Pons (tissue), 1 donor: ENCODE measurements around the gene OR2A7.
"Not testable (repeated sequence)": the region's sequence is repeated elsewhere in the genome, so short reads cannot be mapped to it uniquely, and the experiment has no call there.

Experiments used
- DNase-seq: peaks from one replicate; pipeline ENCODE4 v3.0.0-alpha.2; 2016; ENCODE audit warnings: low spot score

The OR2A7 gene

GRCh38 chr7:144264692-144265091 lies at the start of gene OR2A7:
Gene OR2A7, minus strand, starts transcription at chr7:144264792. Its CDS starts 5,164 bp downstream, at chr7:144259628.
- not testable (repeated sequence) for DNase-seq

GRCh38 chr7:144311872-144312469 lies 47.4 kb upstream of the OR2A7 start, which contains the start of gene OR2A1:
Gene OR2A1, plus strand, starts transcription at chr7:144312419. Its CDS starts 5,706 bp downstream, at chr7:144318125.
- not testable (repeated sequence) for DNase-seq

- not testable (repeated sequence) for DNase-seq
Observed at GRCh38 chr7:144311218-144311617, 46.6 kb upstream of the OR2A7 start.

- DNase-seq: not testable (repeated sequence)
Observed at GRCh38 chr7:144309702-144310101, 45.1 kb upstream of the OR2A7 start.

GRCh38 chr7:144305156-144305555 lies 40.6 kb upstream of the OR2A7 start:
- not testable (repeated sequence) for DNase-seq

- DNase-seq: not testable (repeated sequence)
Observed at GRCh38 chr7:144303607-144304006, 39.0 kb upstream of the OR2A7 start.

- not testable (repeated sequence) for DNase-seq
Observed at GRCh38 chr7:144302578-144303303, 38.1 kb upstream of the OR2A7 start.

GRCh38 chr7:144293794-144294499 lies 29.4 kb upstream of the OR2A7 start:
- not testable (repeated sequence) for DNase-seq

- not testable (repeated sequence) for DNase-seq
Observed at GRCh38 chr7:144292384-144293161, 28.0 kb upstream of the OR2A7 start.

GRCh38 chr7:144291607-144292006 lies 27.0 kb upstream of the OR2A7 start:
- DNase-seq: not testable (repeated sequence)

- DNase-seq: not testable (repeated sequence)
Observed at GRCh38 chr7:144287171-144287784, 22.7 kb upstream of the OR2A7 start.

- DNase-seq: not testable (repeated sequence)
Observed at GRCh38 chr7:144283716-144284115, 19.1 kb upstream of the OR2A7 start.

GRCh38 chr7:144282490-144282889 lies 17.9 kb upstream of the OR2A7 start:
- not testable (repeated sequence) for DNase-seq

- DNase-seq: not testable (repeated sequence)
Observed at GRCh38 chr7:144281981-144282380, 17.4 kb upstream of the OR2A7 start.

GRCh38 chr7:144280010-144280409 lies 15.4 kb upstream of the OR2A7 start:
- DNase-seq: not testable (repeated sequence)

GRCh38 chr7:144275281-144275680 lies 10.7 kb upstream of the OR2A7 start:
- not testable (repeated sequence) for DNase-seq

- not testable (repeated sequence) for DNase-seq
Observed at GRCh38 chr7:144269188-144269587, 4.6 kb upstream of the OR2A7 start, which contains the start of gene CTAGE8. Gene CTAGE8, minus strand, starts transcription at chr7:144269288. Its CDS starts 38 bp downstream, at chr7:144269250.

GRCh38 chr7:144262128-144262527 lies 2.5 kb downstream of the OR2A7 start:
- not testable (repeated sequence) for DNase-seq

GRCh38 chr7:144259067-144259466 lies 5.5 kb downstream of the OR2A7 start:
- DNase-seq: not testable (repeated sequence)

GRCh38 chr7:144256112-144256511 lies 8.5 kb downstream of the OR2A7 start:
- DNase-seq: no peak

GRCh38 chr7:144255471-144255897 lies 9.1 kb downstream of the OR2A7 start:
- no peak for DNase-seq
